ENCODE measurements around the gene RFT1.
A peak's percentile ranks its signal among the peaks of the same experiment; 100 is the strongest.

Gene RFT1

DNA sequence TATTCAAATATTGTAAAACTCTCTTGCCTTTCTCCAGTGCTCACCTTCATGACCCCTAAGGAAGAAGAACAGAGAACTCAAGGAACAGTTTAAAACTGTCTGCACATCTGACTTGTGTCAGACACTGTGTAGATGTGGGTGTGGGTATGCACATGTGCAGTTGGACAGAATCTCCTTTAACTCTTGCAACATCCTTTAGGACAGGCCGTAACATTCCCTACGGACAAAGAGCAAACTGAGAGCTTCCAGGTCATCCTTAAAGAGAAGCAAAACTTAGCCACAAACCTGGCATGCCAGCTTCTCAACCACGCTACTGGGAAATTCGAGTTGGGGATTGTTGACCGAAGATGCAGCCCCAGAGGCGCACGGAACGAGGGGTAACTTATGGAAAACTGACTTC, 80.2 kb downstream of the RFT1 start:
- DNase-seq (ENCODE audit: low read depth) = no peak
- H3K4me3 ChIP-seq (replicated peaks; ENCODE audit: low read depth, low read length) = no peak overlapping the region
- TF ChIP-seq, protein P1, sequence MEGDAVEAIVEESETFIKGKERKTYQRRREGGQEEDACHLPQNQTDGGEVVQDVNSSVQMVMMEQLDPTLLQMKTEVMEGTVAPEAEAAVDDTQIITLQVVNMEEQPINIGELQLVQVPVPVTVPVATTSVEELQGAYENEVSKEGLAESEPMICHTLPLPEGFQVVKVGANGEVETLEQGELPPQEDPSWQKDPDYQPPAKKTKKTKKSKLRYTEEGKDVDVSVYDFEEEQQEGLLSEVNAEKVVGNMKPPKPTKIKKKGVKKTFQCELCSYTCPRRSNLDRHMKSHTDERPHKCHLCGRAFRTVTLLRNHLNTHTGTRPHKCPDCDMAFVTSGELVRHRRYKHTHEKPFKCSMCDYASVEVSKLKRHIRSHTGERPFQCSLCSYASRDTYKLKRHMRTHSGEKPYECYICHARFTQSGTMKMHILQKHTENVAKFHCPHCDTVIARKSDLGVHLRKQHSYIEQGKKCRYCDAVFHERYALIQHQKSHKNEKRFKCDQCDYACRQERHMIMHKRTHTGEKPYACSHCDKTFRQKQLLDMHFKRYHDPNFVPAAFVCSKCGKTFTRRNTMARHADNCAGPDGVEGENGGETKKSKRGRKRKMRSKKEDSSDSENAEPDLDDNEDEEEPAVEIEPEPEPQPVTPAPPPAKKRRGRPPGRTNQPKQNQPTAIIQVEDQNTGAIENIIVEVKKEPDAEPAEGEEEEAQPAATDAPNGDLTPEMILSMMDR (IDR thresholded peaks at IDR 0.05; ENCODE audit: low read length, missing control alignments) = no peak

DNA sequence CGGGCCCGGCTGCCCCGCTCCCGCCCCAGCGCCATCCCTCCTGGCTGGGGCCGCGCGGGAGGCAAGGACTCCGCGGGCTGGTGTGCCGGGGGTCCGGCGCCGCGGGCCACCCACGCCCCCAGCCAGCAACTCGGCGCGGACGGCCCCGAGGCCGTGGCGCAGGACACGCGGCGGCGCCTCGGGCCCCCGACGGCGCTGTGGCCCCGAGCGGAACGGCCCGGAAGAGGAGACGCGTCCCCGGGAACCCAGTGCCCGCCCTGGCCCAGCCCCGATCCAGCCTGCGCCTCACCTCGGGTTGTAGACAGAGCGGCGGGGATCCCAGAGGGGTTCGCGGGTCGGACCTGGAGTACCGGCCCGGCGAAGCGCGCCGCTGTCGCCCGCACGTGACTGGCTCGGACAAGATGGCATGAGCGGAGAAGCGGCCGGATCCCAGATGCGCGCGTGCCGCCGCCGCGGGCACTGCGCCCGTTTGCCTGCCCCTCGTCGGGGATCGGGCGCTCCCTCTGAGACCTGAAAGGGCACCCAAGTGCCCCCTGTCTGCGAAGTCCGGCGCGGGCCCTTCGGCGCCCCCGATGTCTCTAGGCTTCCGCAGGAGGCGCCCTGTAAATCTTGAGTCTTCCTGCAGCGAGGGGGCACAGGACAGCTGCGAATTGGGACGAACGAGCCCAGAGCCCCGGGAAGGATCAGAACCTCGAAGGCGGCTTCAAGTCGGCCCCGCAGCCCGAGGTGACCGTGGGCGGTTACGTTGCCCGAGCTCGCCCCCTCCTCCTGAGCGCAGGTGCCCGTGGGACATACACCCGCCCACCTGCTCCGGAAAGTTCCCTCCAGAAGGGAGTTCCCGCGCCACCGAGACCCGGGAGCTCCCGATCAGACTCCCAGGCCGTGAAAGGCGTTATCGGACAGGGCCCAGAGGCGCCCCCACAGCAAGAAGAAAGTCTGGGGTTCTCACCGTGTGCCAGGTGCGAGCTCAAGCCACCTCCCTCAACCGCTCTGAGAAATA, 83.8 kb downstream of the RFT1 start:
- TF ChIP-seq, protein P1 (IDR thresholded peaks at IDR 0.05; ENCODE audit: low read length, missing control alignments) = peak; percentile 23
- H3K4me3 ChIP-seq (replicated peaks; ENCODE audit: low read depth, low read length) = peak overlapping the region; percentile 62
- DNase-seq (ENCODE audit: low read depth) = peak; percentile 18

DNA sequence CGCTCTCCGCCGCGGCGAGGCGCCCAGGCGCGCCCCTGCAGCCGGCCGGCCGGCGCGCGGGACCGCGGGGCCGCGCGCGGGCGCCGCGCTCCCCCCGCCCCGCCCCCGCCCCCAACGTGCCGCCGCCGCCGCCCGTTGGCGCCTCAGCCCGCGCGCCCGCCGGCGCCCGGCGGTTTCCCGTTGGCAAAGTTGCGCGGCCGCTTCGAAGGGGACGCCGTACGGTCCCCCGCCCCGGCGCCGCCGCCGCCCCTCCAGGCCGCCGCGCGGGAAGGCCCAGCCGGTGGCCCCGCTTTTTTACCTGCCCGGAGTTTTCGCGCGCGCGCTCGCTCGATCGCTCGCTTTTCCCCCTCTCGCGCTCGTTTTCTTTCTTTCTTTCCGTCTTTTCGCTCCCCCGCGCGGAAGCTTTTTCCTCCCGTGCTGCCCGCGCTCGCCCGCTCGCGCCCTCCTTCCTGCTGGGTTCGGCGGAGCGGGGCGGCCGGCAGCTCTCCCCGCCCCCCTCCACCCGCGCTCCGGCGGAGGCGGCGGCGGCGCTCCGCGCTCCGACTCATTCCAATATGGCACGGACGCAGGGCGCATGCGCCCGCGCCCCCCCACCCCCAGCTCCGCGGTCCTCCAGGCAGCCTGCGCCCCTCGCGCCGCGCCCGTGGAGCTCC, 84.6 kb downstream of the RFT1 start, which contains the start of gene SFMBT1:
Gene SFMBT1 (minus strand): TSS at position 556 of the 653 bp plus-strand sequence. CDS start 76,945 bp downstream, outside the sequence.
- TF ChIP-seq, protein P1 (IDR thresholded peaks at IDR 0.05; ENCODE audit: low read length, missing control alignments) = no peak
- peak; percentile 52 for DNase-seq (ENCODE audit: low read depth)
- peak within 1 kb of the TSS; percentile 62 for H3K4me3 ChIP-seq (replicated peaks; ENCODE audit: low read depth, low read length)

DNA sequence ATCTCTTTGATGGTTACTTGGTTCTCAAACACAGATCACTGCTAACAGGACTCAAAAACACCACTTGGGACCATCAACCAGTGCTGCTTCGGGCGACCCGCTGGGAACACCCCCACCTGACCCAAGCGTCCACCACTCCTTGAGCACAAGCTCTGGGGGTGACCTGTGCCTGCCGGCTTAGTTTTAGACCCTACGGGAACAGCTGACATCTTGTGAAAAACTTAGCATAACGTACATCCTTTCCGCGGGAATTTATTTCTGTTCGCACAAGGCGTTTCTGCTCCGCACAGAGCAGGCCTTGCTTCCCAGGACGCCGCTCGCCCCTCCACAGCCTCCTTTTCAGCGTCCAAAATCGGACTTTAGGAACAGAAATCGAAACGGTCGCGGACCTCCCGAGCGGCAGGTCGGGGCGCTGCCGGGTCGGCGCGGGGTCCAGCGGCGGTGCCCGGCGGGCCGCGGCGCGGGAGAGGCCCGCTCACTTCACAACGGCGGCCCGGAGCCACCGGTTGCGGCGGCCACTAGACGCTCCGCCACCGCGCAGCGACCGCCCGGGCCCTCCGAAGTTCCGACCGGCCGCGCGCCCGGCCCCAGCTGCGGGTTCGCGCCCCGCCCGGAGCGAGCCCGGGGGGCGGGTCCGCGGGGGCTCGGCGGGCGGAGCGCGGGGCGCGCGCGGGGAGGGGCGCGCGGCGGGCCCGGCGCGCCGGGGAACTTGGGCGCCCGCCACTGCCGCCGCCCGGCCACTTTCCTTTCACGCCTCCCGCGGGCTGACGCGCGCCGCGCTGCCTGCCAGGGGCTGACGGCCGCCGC, 85.3 kb downstream of the RFT1 start:
- TF ChIP-seq, protein P1 (IDR thresholded peaks at IDR 0.05; ENCODE audit: low read length, missing control alignments) = no peak
- peak overlapping the region; percentile 62 for H3K4me3 ChIP-seq (replicated peaks; ENCODE audit: low read depth, low read length)
- peak; percentile 44 for DNase-seq (ENCODE audit: low read depth)

DNA sequence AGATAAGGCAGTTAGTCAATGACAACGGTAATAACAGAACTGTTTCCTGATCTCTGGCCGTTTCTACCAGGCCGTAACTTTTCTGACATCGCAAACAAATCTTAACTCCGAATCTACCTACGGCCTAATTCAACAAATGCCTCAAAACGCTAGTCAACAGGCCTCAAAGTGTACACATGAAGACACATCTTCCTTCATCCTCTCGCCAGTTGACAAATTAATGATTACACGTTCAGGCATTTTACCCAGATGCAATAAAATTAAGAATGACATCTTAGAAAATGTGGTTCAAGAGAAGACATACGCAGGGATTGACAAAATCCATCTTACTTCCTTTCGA, 85.9 kb downstream of the RFT1 start:
- peak overlapping the region; percentile 62 for H3K4me3 ChIP-seq (replicated peaks; ENCODE audit: low read depth, low read length)
- TF ChIP-seq, protein P1 (IDR thresholded peaks at IDR 0.05; ENCODE audit: low read length, missing control alignments) = no peak
- DNase-seq (ENCODE audit: low read depth) = no peak

DNA sequence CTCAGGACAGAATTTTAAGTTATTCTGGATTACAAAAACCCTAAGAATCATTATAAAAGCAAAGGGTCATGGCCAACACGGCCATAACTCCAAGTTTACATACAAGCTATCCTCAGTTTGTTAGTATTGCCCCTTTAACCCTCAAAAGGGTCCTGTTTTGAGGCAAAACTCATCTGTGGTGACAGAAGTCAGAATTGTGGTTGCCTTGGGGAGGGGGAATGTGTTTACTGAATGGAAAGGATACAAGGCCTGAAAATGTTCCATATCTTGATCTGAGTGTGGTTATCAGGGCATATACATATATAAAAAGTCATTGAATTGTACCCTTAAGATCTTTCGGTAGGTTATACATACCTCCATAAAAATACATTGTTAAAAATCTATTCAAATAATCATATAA, 86.5 kb downstream of the RFT1 start:
- TF ChIP-seq, protein P1 (IDR thresholded peaks at IDR 0.05; ENCODE audit: low read length, missing control alignments) = no peak
- no peak for DNase-seq (ENCODE audit: low read depth)
- no peak overlapping the region for H3K4me3 ChIP-seq (replicated peaks; ENCODE audit: low read depth, low read length)

Data from fibroblast of pulmonary artery (primary cell).